ENCODE results near the gene TCP11L2.

TCP11L2 gene

DNA sequence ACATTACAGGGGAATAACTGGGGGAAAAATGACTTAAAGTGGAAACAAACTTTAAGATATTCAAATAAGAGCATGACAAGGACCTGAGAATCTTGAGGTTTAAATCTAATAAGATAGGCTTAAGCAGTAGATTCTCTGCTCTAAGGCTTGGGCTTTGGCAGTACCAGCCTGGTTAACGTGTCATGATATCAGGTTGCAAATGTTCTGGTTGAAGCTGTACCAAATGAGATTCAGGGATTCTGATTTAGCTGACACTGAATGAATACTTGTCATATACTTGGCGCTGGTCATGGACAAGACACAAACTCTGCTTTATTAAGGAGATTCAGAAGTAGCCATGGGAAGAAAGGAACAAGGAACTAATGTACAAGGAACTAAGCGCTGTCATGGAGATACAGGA lies 6.1 kb downstream of the TCP11L2 start:
- no peak overlapping the region for H3K27ac ChIP-seq (ENCODE audit: low read length)
- H3K4me1 ChIP-seq (ENCODE audit: insufficient read depth, low read length): peaks cover 6% of the 10 kb centered on the region
- H3K27me3 ChIP-seq (ENCODE audit: insufficient read depth, low read length, poor library complexity): no peaks in the 10 kb centered on the region
- no peak overlapping the region for H3K4me3 ChIP-seq (ENCODE audit: low read depth in 1 of 2, low read length in 2 of 2)
- no peak overlapping the region for H3K9ac ChIP-seq (ENCODE audit: low read depth, low read length)
- H3K79me2 ChIP-seq (ENCODE audit: insufficient read depth, low read length): no peaks in the 10 kb centered on the region
- H4K20me1 ChIP-seq (ENCODE audit: insufficient read depth, low read length): no peaks in the 10 kb centered on the region
- H3K9me3 ChIP-seq (ENCODE audit: insufficient read depth, low read length, severe bottlenecking): no peaks in the 10 kb centered on the region
- no peak for DNase-seq
- no peak overlapping the region for H2AFZ ChIP-seq (ENCODE audit: low read depth, low read length)
- no peak for ATAC-seq (ENCODE audit: insufficient read depth, low read depth)
- H3K36me3 ChIP-seq (ENCODE audit: insufficient read depth, low read length): no peaks in the 10 kb centered on the region
- TF ChIP-seq EZH2 (IDR thresholded peaks at IDR 0.05; ENCODE audit: borderline replicate concordance, low read depth, low read length, severe bottlenecking): no peak
- TF ChIP-seq, protein P1, sequence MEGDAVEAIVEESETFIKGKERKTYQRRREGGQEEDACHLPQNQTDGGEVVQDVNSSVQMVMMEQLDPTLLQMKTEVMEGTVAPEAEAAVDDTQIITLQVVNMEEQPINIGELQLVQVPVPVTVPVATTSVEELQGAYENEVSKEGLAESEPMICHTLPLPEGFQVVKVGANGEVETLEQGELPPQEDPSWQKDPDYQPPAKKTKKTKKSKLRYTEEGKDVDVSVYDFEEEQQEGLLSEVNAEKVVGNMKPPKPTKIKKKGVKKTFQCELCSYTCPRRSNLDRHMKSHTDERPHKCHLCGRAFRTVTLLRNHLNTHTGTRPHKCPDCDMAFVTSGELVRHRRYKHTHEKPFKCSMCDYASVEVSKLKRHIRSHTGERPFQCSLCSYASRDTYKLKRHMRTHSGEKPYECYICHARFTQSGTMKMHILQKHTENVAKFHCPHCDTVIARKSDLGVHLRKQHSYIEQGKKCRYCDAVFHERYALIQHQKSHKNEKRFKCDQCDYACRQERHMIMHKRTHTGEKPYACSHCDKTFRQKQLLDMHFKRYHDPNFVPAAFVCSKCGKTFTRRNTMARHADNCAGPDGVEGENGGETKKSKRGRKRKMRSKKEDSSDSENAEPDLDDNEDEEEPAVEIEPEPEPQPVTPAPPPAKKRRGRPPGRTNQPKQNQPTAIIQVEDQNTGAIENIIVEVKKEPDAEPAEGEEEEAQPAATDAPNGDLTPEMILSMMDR (IDR thresholded peaks at IDR 0.05; ENCODE audit: borderline replicate concordance, extremely low read depth, low read length, poor library complexity, severe bottlenecking): no peak
- H3K4me2 ChIP-seq (ENCODE audit: insufficient read depth, low read length): no peak overlapping the region

GRCh38 chr12:106309671-106310505 lies 7.4 kb downstream of the TCP11L2 start:
- H3K9me3 ChIP-seq (ENCODE audit: insufficient read depth, low read length, severe bottlenecking): no peaks in the 10 kb centered on the region
- no peak overlapping the region for H3K4me3 ChIP-seq (ENCODE audit: low read depth in 1 of 2, low read length in 2 of 2)
- H3K4me2 ChIP-seq (ENCODE audit: insufficient read depth, low read length): no peak overlapping the region
- no peaks in the 10 kb centered on the region for H3K4me1 ChIP-seq (ENCODE audit: insufficient read depth, low read length)
- H3K9ac ChIP-seq (ENCODE audit: low read depth, low read length): no peak overlapping the region
- ATAC-seq (ENCODE audit: insufficient read depth, low read depth) (no peak), DNase-seq (no peak)
- H2AFZ ChIP-seq (ENCODE audit: low read depth, low read length): no peak overlapping the region
- H3K27ac ChIP-seq (ENCODE audit: low read length): no peak overlapping the region
- H3K27me3 ChIP-seq (ENCODE audit: insufficient read depth, low read length, poor library complexity): no peaks in the 10 kb centered on the region
- no peaks in the 10 kb centered on the region for H3K79me2 ChIP-seq (ENCODE audit: insufficient read depth, low read length)
- H4K20me1 ChIP-seq (ENCODE audit: insufficient read depth, low read length): no peaks in the 10 kb centered on the region
- H3K36me3 ChIP-seq (ENCODE audit: insufficient read depth, low read length): no peaks in the 10 kb centered on the region
- TF ChIP-seq EZH2 (IDR thresholded peaks at IDR 0.05; ENCODE audit: borderline replicate concordance, low read depth, low read length, severe bottlenecking): no peak
- TF ChIP-seq, protein P1 (IDR thresholded peaks at IDR 0.05; ENCODE audit: borderline replicate concordance, extremely low read depth, low read length, poor library complexity, severe bottlenecking): no peak

DNA sequence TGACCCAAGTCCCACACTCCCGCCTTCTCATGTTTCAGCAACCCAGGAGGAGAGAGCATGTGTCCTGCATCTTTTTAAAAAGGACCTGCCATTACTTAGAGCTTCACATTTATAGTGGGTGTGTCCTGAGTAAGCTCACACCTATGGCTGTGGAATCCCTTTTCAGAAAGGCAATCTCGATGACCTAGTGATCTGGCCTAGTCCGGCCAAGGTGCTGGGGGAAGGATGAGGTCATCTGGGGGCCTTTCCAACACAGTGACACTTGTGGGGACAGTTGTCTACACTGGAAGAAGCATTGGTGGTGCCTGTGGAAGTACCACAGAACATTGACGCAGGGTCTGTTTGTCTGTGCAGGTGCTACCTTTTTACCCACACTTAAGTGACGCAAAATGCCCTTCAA lies 8.2 kb downstream of the TCP11L2 start:
- TF ChIP-seq, protein P1 (IDR thresholded peaks at IDR 0.05; ENCODE audit: borderline replicate concordance, extremely low read depth, low read length, poor library complexity, severe bottlenecking): no peak
- TF ChIP-seq EZH2 (IDR thresholded peaks at IDR 0.05; ENCODE audit: borderline replicate concordance, low read depth, low read length, severe bottlenecking): no peak
- Histone ChIP-seq H2AFZ (ENCODE audit: low read depth, low read length) (no peak overlapping the region), H4K20me1 (ENCODE audit: insufficient read depth, low read length) (no peaks in the 10 kb centered on the region), H3K4me1 (ENCODE audit: insufficient read depth, low read length) (no peaks in the 10 kb centered on the region), H3K9me3 (ENCODE audit: insufficient read depth, low read length, severe bottlenecking) (no peaks in the 10 kb centered on the region), H3K27me3 (ENCODE audit: insufficient read depth, low read length, poor library complexity) (no peaks in the 10 kb centered on the region), H3K36me3 (ENCODE audit: insufficient read depth, low read length) (no peaks in the 10 kb centered on the region), H3K4me3 (ENCODE audit: low read depth in 1 of 2, low read length in 2 of 2) (no peak overlapping the region), H3K4me2 (ENCODE audit: insufficient read depth, low read length) (no peak overlapping the region), H3K27ac (ENCODE audit: low read length) (no peak overlapping the region), H3K9ac (ENCODE audit: low read depth, low read length) (no peak overlapping the region), H3K79me2 (ENCODE audit: insufficient read depth, low read length) (no peaks in the 10 kb centered on the region)
- no peak for DNase-seq
- no peak for ATAC-seq (ENCODE audit: insufficient read depth, low read depth)
